CD4-positive, alpha-beta memory T cell (primary cell): Measurements from ENCODE around the gene NUP210. TPM values are rescaled to one million over a fixed set of nuclear protein-coding genes. Genes with fewer than 3 reads are reported as not detected.

ENCODE experiments used
- CTCF ChIA-PET: fragments of 350-600 bp; sonication (Branson Sonifier 250); formaldehyde crosslinking; loops from one replicate; lab custom pipeline; 2021; ENCODE audit warnings: inconsistent platforms; ENCODE audit not compliant: partially characterized antibody; lab: Charles Lee
- POLR2A ChIA-PET: fragments of 350-600 bp; sonication (Branson Sonifier 250); formaldehyde crosslinking; loops from one replicate; lab custom pipeline; 2021; ENCODE audit not compliant: partially characterized antibody; lab: Charles Lee
- DNase-seq, 5 donors: peaks; one replicate each; pipeline versions ENCODE4 v3.0.0 to v3.0.0-alpha.2; 2020 to 2022; ENCODE audit warnings: mixed read lengths in 1 of 5
- H3K27ac ChIP-seq: one replicate; pipeline ENCODE4 v1.7.0; 2013; ENCODE audit warnings: low read depth, low read length
- H3K27me3 ChIP-seq: 2 replicates; pipeline ENCODE4 v1.7.0; 2013; ENCODE audit warnings: mild to moderate bottlenecking, low read length, moderate library complexity; ENCODE audit not compliant: insufficient read depth
- H3K36me3 ChIP-seq: 2 replicates; pipeline ENCODE4 v1.7.0; 2013; ENCODE audit warnings: mild to moderate bottlenecking, low read length, moderate library complexity; ENCODE audit not compliant: insufficient read depth
- H3K4me1 ChIP-seq: 2 replicates; pipeline ENCODE4 v1.7.0; 2013; ENCODE audit warnings: mild to moderate bottlenecking, low read length, moderate library complexity; ENCODE audit not compliant: insufficient read depth
- H3K4me3 ChIP-seq, 2 donors: one replicate each; pipeline ENCODE4 v1.7.0; 2013; ENCODE audit warnings: low read length in 2 of 2, mild to moderate bottlenecking in 1 of 2
- H3K9me3 ChIP-seq, 2 donors: one replicate each; pipeline ENCODE4 v1.7.0; 2013; ENCODE audit warnings: low read length in 2 of 2, control low read depth in 1 of 2; ENCODE audit not compliant: control insufficient read depth in 1 of 2
- H3K27ac Mint-ChIP-seq, 7 donors: one replicate each; pipeline ENCODE4 v1.8.0; 2020 to 2021; ENCODE audit warnings: mixed read lengths in 7 of 7, mild to moderate bottlenecking in 6 of 7, inconsistent platforms in 3 of 7, moderate library complexity in 3 of 7
- H3K27me3 Mint-ChIP-seq, 2 donors: one replicate each; pipeline ENCODE4 v1.8.0; 2020 to 2021; ENCODE audit warnings: mixed read lengths in 2 of 2
- H3K36me3 Mint-ChIP-seq, 2 donors: one replicate each; pipeline ENCODE4 v1.8.0; 2020 to 2021; ENCODE audit warnings: mixed read lengths in 2 of 2, inconsistent platforms in 1 of 2, mild to moderate bottlenecking in 1 of 2
- H3K4me1 Mint-ChIP-seq, 4 donors: one replicate each; pipeline ENCODE4 v1.8.0; 2020 to 2021; ENCODE audit warnings: mixed read lengths in 4 of 4, mild to moderate bottlenecking in 1 of 4
- H3K4me3 Mint-ChIP-seq, 8 donors: one replicate each; pipeline ENCODE4 v1.8.0; 2020 to 2021; ENCODE audit warnings: mixed read lengths in 8 of 8, mild to moderate bottlenecking in 7 of 8, moderate library complexity in 6 of 8, inconsistent platforms in 3 of 8
- H3K9me3 Mint-ChIP-seq, 8 donors: one replicate each; pipeline ENCODE4 v1.8.0; 2020 to 2021; ENCODE audit warnings: mixed read lengths in 8 of 8, mild to moderate bottlenecking in 5 of 8, inconsistent platforms in 3 of 8, moderate library complexity in 1 of 8
- intact Hi-C: fragments of 100-400 bp; cut with micrococcal nuclease; formaldehyde crosslinking; loops from one replicate; pipeline ENCODE4 v1.15.1; 2023
- polyA plus RNA-seq, 2 donors: library from polyadenylated mRNA; unstranded; fragments of 300-500 nt; fragmentation: Illumina TruSeq; gene quantifications; one replicate each; pipeline ENCODE4 v1.2.3, GENCODE V29; 2021
- total RNA-seq, 2 experiments: library from RNA; stranded (reverse); gene quantifications; one replicate each; pipeline ENCODE4 v1.2.3, GENCODE V29; 2021

The NUP210 gene
- total and polyA plus RNA-seq, 4 experiments from 2014 or later = 20.5 to 149 (median 110) TPM

DNA sequence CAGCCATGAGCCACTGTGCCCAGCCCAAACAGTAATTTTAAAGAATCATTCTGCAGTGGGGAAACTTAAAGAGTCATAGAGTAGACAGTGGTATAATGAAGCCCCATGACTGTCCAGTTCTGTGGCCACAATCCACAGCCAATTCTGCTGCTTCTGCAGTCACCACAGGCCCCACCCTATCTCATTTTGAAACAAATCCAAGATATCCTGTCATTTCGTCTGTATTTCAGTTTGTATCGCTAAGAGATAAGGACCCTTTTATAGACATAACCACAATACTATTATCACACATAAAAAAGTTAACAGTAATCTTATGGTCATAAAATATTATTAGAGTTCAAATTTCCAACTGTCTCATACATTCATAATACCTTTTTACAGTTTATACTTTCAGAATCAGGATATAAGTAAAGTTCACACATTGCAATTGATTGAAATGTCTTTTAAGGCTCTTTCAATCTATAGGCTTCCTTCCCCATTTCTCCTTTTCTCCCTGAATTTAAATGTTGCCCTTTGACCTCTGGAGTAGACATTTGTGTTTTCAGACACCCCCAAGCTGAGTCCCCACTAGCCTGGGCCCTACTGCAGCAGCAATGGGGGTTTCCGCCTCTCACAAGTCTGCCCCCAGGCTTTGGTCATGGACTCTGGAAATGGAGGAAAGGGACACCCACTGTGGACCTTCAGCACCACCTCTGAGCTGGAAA is 4.2 kb upstream of the NUP210 start:
- POLR2A ChIA-PET = interaction anchor here (5.9 kb wide), 1 partner anchor 9 kb away, joined by 86 read pairs; no protein-coding TSS in a partner anchor
- DNase-seq = no peak
- no peaks in the 10 kb centered on the region for H3K9me3 Mint-ChIP-seq
- H3K36me3 Mint-ChIP-seq = peaks cover 0 to 3% of the 10 kb centered on the region in 2 donors
- Histone ChIP-seq H3K4me3 (no peak overlapping the region), H3K9me3 (no peaks in the 10 kb centered on the region), H3K27me3 (no peaks in the 10 kb centered on the region), H3K4me1 (peaks cover 65% of the 10 kb centered on the region), H3K36me3 (no peaks in the 10 kb centered on the region), H3K27ac (no peak overlapping the region)
- peaks cover 31 to 74% (median 48%) of the 10 kb centered on the region in 4 donors for H3K4me1 Mint-ChIP-seq
- H3K27ac Mint-ChIP-seq = peak overlapping the region; percentile 16 to 97 (median 50)
- intact Hi-C loops = no loop called here
- CTCF ChIA-PET = interaction anchor here (6.3 kb wide), 1 partner anchor 28 kb away, joined by 54 read pairs; no protein-coding TSS in a partner anchor
- no peaks in the 10 kb centered on the region for H3K27me3 Mint-ChIP-seq
- no peak overlapping the region for H3K4me3 Mint-ChIP-seq

DNA sequence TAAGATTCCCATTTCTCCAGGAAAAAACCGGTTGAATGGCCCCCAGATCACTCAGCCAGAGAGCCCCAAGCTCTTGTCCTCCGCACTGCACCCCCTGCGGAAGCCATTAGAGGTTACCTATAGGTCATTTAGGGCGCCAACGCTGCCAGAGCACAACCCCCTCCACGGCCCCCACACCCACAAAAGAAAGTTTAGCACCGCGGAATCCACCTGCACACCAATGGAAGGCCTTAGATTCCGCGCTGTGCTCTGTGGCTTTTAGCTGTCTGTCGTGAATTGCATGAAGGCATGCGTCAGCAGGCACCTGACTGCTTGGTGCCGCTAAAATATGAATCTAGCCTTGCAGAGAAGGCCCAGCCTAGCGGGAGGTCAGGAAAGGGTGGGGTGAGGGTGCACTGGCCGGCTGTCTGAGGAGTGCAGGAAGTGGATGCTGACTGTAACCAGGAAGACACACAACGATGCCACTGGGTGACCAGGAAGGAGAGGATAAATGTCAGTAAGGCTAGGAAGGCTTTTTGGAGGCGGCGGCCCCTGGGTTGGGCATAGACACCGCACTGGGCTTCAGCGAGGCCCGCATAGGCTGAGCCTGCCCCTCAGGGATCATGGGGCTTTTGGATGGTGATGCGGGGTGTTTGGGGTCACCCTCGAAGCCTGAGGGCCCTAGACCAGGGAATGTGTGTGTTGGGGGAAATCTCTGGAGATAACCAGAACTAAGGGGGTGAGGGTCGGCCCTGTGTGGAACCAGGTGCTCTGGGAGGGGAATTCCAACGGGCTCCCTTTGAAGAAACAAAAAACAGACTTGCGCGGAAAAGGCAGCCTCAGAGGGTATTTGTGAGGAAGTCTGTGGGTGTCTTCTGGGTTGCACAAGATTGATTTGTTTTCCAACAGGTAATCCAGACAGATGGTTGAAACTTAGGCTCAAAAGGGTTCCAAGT is 976 bp upstream of the NUP210 start:
- CTCF ChIA-PET = interaction anchor here (0.8 to 8.4 kb wide), 4 partner anchors 10 to 329 kb away, joined by 3 to 134 read pairs (median 22); no protein-coding TSS in a partner anchor
- Histone ChIP-seq H3K36me3 (no peaks in the 10 kb centered on the region), H3K4me1 (peaks cover 73% of the 10 kb centered on the region), H3K27ac (peak overlapping the region; percentile 90), H3K27me3 (no peaks in the 10 kb centered on the region), H3K9me3 (no peaks in the 10 kb centered on the region), H3K4me3 (peak overlapping the region; percentile 10 to 66)
- peaks cover 0 to 11% of the 10 kb centered on the region in 2 donors for H3K36me3 Mint-ChIP-seq
- H3K27me3 Mint-ChIP-seq = no peaks in the 10 kb centered on the region
- peaks cover 41 to 85% (median 62%) of the 10 kb centered on the region in 4 donors for H3K4me1 Mint-ChIP-seq
- peak overlapping the region; percentile 90 to 99 (median 96) for H3K4me3 Mint-ChIP-seq
- intact Hi-C loops = loop anchor here (1.0 to 2.0 kb wide), 3 partner anchors 7 to 60 kb away; partner anchors contain the start of gene HDAC11
- POLR2A ChIA-PET = interaction anchor here (0.8 to 9.3 kb wide), 16 partner anchors 8 to 410 kb away, joined by 3 to 137 read pairs (median 4); partner anchors contain the start of gene HDAC11
- peak overlapping the region; percentile 97 to 100 (median 99) for H3K27ac Mint-ChIP-seq
- no peaks in the 10 kb centered on the region for H3K9me3 Mint-ChIP-seq
- DNase-seq = peak; percentile 86 to 97 (median 88)

DNA sequence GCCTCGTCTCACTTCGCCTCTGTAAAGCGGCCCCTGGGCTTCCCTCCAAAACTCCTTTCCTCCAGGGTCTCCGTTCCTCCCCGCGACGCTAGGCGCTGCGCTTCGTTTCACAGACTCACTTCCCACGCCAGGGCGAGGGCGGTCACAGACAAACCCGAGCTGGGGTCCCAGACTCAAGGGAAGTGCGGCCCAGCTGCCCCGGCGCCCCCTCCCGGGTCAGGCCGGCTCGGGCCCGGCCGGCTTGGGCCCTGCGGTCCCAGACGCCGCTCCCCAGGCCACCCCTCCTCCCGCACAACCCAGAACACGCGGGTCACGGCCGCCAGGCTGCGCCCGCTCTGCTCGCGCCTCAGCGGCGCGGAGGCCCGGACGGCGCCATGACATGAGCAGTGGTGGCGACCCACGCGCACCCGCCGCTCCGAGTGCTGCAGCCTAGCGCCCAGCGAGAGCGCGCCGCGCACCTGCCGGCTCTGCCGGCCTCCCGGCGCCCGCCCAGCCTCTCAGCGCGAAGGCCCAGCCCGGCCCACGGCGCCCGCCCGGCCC is 547 bp downstream of the NUP210 start:
- H3K4me1 Mint-ChIP-seq = peaks cover 45 to 85% (median 62%) of the 10 kb centered on the region in 4 donors
- Histone ChIP-seq H3K36me3 (no peaks in the 10 kb centered on the region), H3K27me3 (no peaks in the 10 kb centered on the region), H3K4me3 (peak overlapping the region; percentile 55 to 84), H3K9me3 (no peaks in the 10 kb centered on the region), H3K27ac (peak overlapping the region; percentile 90), H3K4me1 (peaks cover 74% of the 10 kb centered on the region)
- H3K9me3 Mint-ChIP-seq = no peaks in the 10 kb centered on the region
- ChIA-PET POLR2A (interaction anchor here (1.0 to 9.3 kb wide), 11 partner anchors 7 to 189 kb away, joined by 3 to 137 read pairs (median 10); partner anchors contain the start of gene HDAC11), CTCF (interaction anchor here (0.6 to 8.4 kb wide), 6 partner anchors 8 to 113 kb away, joined by 4 to 134 read pairs (median 32); no protein-coding TSS in a partner anchor)
- peaks cover 0 to 12% of the 10 kb centered on the region in 2 donors for H3K36me3 Mint-ChIP-seq
- H3K4me3 Mint-ChIP-seq = peak overlapping the region; percentile 91 to 96 (median 94)
- intact Hi-C loops = loop anchor here (1.0 to 10.0 kb wide), 4 partner anchors 9 to 405 kb away; partner anchors contain the start of gene HDAC11
- H3K27ac Mint-ChIP-seq = peak overlapping the region; percentile 94 to 99 (median 97)
- DNase-seq = peak in 4 of 5 donors; percentile 59 to 67 (median 66)
- no peaks in the 10 kb centered on the region for H3K27me3 Mint-ChIP-seq

DNA sequence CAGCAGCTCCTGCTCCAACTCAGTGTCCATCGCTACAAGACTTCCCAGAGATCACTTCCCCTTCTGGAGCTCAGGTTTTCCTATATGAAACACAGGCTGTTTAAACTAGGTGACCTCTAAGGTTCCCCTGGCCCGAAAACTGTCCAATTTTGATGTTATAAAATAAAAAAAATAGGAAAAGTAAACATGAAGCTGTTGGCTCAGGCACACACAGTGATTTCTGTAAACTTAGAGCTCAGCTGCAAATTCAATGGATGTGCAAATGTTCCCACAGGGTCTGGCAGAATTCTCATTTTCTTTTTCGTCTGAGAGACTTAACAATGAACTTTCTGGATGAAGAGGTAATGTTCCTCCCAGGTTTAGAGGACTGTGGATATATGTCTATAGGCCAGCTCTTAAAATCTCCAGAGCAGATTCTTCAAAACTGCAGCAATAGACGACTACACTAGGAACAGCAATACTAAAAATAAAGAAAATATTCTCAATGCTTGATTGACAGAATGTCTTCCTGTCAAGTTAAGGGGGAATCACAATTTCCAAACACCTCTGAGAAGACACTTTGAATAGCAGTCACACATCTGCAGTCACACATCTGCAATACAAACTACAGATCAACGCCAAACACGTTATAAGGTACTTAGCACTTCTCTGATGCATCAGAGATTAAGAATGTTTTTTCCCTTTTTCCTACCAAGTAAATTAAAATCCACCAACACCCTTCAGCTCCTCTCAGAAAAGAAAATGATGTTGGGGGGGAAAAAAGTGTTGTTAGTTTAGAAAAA is 2.8 kb downstream of the NUP210 start:
- POLR2A ChIA-PET = interaction anchor here (1.0 to 9.3 kb wide), 9 partner anchors 9 to 69 kb away, joined by 3 to 137 read pairs (median 19); partner anchors contain the start of gene HDAC11

GRCh38 chr3:13415997-13416793 is 3.9 kb downstream of the NUP210 start:
- Mint-ChIP-seq H3K4me1 (peaks cover 49 to 74% (median 62%) of the 10 kb centered on the region in 4 donors), H3K9me3 (no peaks in the 10 kb centered on the region), H3K36me3 (peaks cover 0 to 20% of the 10 kb centered on the region in 2 donors), H3K4me3 (peak overlapping the region; percentile 70 to 96 (median 87)), H3K27ac (peak overlapping the region; percentile 94 to 99 (median 97)), H3K27me3 (no peaks in the 10 kb centered on the region)
- POLR2A ChIA-PET = interaction anchor here (1.0 to 9.3 kb wide), 11 partner anchors 11 to 406 kb away, joined by 3 to 137 read pairs (median 6); partner anchors contain the start of gene HDAC11
- peaks cover 74% of the 10 kb centered on the region for H3K4me1 ChIP-seq
- H3K9me3 ChIP-seq = no peaks in the 10 kb centered on the region
- peak in 2 of 5 donors; percentile 10 to 15 for DNase-seq
- intact Hi-C loops = loop anchor here (2.0 to 10.0 kb wide), 3 partner anchors 25 to 401 kb away; no protein-coding TSS in a partner anchor
- CTCF ChIA-PET = interaction anchor here (0.9 to 8.4 kb wide), 13 partner anchors 8 to 464 kb away, joined by 3 to 134 read pairs (median 6); partner anchors contain the start of genes HDAC11 and WNT7A
- H3K27ac ChIP-seq = peak overlapping the region; percentile 90
- H3K4me3 ChIP-seq = peak overlapping the region; percentile 16 to 18
- no peaks in the 10 kb centered on the region for H3K36me3 ChIP-seq
- no peaks in the 10 kb centered on the region for H3K27me3 ChIP-seq

More for the DNA sequence above, 2.8 kb downstream of the NUP210 start:
- intact Hi-C loops = loop anchor here (5.0 to 10.0 kb wide), 2 partner anchors 35 to 403 kb away; no protein-coding TSS in a partner anchor
- Histone ChIP-seq H3K36me3 (no peaks in the 10 kb centered on the region), H3K27me3 (no peaks in the 10 kb centered on the region), H3K4me1 (peaks cover 79% of the 10 kb centered on the region), H3K27ac (peak overlapping the region; percentile 90), H3K4me3 (peak overlapping the region in 1 of 2 donors; percentile 1), H3K9me3 (no peaks in the 10 kb centered on the region)
- Mint-ChIP-seq H3K4me3 (peak overlapping the region; percentile 91 to 96 (median 94)), H3K9me3 (no peaks in the 10 kb centered on the region), H3K27ac (peak overlapping the region; percentile 94 to 99 (median 97)), H3K36me3 (peaks cover 0 to 20% of the 10 kb centered on the region in 2 donors), H3K4me1 (peaks cover 57 to 82% (median 71%) of the 10 kb centered on the region in 4 donors), H3K27me3 (no peaks in the 10 kb centered on the region)
- DNase-seq = no peak
- CTCF ChIA-PET = interaction anchor here (0.6 to 8.4 kb wide), 14 partner anchors 9 to 463 kb away, joined by 3 to 134 read pairs (median 6); partner anchors contain the start of genes HDAC11 and WNT7A
